Esophagus muscularis mucosa (tissue), 4 donors: ENCODE data around the gene SEPTIN8.

Experiments
- EP300 ChIP-seq: sonication (generic); formaldehyde crosslinking; IDR thresholded peaks from one replicate; pipeline ENCODE4 v1.6.1; 2017; ENCODE audit warnings: antibody characterized with exemption
- POLR2A ChIP-seq: fragments of 450-650 bp; IDR thresholded peaks from one replicate; pipeline ENCODE4 v1.6.1; 2017; ENCODE audit warnings: antibody characterized with exemption, moderate library complexity, mild to moderate bottlenecking, low read depth
- POLR2AphosphoS5 ChIP-seq, 2 donors: sonication (generic); formaldehyde crosslinking; IDR thresholded peaks; one replicate each; pipeline ENCODE4 v1.6.1; 2017; ENCODE audit warnings: antibody characterized with exemption in 2 of 2
- TF ChIP-seq, protein P1 (sequence below), 3 experiments: fragments of 200-600 bp in 2 of 3; fragments of 450-650 bp in 1 of 3; sonication (generic) in 2 of 3; IDR thresholded peaks; one replicate each; pipeline ENCODE4 v1.5.1; 2017 to 2019; ENCODE audit warnings: antibody characterized with exemption in 3 of 3, mild to moderate bottlenecking in 2 of 3, moderate library complexity in 1 of 3

DNA sequence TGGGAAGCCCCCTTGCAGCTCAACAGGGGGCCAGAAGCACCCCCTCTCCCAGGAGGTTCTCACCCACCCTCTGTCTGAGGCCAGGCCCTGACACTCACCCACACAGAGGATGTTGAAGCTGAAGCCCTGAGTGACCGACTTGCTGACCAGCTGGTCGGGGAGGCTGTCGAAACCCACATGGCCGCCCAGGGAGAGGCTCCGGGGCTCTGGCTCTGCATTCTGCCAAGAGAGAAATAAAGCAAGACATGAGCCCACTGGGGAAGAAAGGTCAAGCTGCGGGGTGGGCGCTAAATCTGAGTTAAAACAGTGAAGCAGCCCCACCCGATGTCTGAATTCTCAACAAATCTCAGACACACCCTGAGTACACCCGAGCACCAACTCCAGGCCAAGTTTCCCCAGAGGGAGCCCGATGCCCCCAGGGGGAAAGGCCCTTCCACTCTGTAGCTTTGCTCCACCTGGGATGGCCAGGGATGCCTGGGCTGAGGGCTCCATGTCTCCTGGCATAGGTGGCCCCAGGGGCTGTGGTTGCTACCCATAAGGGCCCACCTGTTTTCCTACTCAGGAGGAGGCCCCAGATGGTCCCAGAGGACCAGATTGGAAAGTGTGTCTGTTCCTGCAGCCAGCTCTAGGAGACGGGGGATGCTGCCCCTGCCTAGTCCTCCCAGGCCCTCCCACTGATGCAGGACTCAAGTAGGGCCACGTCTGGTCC lies 11.6 kb downstream of the SEPTIN8 start:
- TF ChIP-seq POLR2A (no peak), EP300 (no peak), POLR2AphosphoS5 (IDR thresholded peaks at IDR 0.05) (no peak)
- TF ChIP-seq, protein P1, sequence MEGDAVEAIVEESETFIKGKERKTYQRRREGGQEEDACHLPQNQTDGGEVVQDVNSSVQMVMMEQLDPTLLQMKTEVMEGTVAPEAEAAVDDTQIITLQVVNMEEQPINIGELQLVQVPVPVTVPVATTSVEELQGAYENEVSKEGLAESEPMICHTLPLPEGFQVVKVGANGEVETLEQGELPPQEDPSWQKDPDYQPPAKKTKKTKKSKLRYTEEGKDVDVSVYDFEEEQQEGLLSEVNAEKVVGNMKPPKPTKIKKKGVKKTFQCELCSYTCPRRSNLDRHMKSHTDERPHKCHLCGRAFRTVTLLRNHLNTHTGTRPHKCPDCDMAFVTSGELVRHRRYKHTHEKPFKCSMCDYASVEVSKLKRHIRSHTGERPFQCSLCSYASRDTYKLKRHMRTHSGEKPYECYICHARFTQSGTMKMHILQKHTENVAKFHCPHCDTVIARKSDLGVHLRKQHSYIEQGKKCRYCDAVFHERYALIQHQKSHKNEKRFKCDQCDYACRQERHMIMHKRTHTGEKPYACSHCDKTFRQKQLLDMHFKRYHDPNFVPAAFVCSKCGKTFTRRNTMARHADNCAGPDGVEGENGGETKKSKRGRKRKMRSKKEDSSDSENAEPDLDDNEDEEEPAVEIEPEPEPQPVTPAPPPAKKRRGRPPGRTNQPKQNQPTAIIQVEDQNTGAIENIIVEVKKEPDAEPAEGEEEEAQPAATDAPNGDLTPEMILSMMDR (IDR thresholded peaks at IDR 0.05): no peak
